Stimulated activated CD4-positive, alpha-beta T cell treated with anti-CD3 and anti-CD28 coated beads, Interleukin-15, amount 100 ng/mL, for 24 hours (primary cell): ENCODE measurements around the gene RAP1GAP.

Source experiments
- DNase-seq: peaks from one replicate; pipeline ENCODE4 v3.0.0-alpha.2; 2020

Gene RAP1GAP

GRCh38 chr1:21589618-21590017 lies 79.5 kb downstream of the RAP1GAP start:
- DNase-seq, result no peak

DNA sequence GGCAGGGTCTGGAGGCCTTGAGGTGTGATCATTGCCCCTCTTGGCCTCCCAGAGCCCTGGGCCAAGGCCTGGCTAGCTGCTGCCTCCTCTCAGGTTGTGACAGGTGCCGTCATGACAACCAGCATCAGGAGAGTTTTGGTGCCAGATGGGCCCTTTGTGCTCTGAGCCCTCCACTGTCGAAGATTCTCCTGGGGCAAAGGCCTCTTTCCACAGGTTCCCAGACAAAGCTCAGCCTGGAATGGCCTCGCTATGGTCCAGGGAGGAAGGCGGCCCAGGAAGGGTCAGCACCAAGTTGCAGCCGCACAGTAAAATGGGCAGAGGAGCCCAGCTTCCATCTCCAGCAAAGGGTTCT lies 81.6 kb downstream of the RAP1GAP start:
- DNase-seq, result no peak

- DNase-seq, result no peak
Measured at GRCh38 chr1:21586846-21587601, 82.1 kb downstream of the RAP1GAP start.

DNA sequence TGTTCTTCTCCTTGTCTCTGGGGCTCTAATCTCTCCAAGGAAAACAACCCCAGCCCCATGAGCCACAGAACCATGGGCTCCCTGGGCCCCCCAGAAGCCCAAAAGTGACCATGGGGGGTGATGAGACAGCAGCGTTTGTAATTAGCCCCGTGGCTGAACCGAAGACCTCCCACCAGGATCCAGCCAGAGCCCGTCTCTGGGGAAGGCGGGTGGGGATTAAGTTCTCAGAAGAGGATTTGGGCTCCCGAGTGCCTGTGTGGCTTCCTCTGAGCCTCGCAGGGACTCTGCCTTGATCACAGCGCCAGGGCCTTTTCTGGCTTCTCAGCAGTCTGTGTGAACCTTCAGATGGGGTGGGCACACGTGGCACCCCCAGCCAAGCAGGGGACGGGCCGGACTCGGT lies 82.9 kb downstream of the RAP1GAP start:
- DNase-seq, result no peak

DNA sequence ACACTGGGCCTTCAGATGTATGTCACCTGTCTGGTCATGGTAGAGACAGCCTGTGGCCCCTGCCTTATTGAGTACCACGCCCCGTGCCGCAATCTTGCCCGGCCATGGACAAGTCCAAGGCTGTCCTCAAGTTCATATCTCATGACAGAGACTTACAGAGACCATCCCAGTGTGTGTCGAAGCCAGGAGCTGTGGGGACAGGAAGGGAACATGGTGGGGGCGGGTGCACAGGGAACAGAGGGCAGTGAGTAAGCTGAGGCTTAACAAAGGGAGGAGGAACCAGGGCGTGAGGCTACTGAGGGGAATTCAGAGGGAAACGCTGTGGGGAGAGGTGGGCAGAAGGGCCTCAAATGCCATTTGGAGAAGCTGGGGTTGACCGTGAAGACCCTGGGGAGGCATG lies 84.1 kb downstream of the RAP1GAP start:
- no peak for DNase-seq

GRCh38 chr1:21584096-21584495 lies 85.1 kb downstream of the RAP1GAP start:
- DNase-seq, result no peak

DNA sequence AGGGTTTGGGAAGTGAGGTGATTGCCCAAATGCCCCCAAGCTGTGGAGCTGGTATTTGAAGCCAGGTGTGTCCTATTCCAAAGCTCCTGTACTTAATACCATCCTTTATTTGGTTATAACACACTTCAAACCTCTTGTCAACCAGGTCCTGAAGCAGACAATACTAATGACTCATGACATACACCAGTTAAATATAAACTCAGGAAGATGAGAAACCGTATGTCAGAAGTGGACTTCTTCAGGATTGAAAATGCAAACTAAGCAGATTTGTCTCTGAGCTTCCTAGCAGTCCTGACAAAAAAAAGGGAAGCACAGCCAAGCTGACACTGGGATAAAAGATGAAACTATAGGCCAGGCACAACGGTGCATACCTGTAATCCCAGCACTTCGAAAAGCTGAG lies 89.4 kb downstream of the RAP1GAP start:
- no peak for DNase-seq

GRCh38 chr1:21577933-21578332 lies 91.2 kb downstream of the RAP1GAP start:
- DNase-seq, result no peak

DNA sequence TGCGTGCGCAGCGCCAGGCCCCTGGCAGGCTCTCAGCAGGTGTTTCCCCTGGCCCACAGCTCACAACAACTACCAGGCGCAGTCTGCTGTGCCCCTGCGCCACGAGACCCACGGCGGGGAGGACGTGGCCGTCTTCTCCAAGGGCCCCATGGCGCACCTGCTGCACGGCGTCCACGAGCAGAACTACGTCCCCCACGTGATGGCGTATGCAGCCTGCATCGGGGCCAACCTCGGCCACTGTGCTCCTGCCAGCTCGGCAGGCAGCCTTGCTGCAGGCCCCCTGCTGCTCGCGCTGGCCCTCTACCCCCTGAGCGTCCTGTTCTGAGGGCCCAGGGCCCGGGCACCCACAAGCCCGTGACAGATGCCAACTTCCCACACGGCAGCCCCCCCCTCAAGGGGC lies 91.8 kb downstream of the RAP1GAP start:
- no peak for DNase-seq

DNA sequence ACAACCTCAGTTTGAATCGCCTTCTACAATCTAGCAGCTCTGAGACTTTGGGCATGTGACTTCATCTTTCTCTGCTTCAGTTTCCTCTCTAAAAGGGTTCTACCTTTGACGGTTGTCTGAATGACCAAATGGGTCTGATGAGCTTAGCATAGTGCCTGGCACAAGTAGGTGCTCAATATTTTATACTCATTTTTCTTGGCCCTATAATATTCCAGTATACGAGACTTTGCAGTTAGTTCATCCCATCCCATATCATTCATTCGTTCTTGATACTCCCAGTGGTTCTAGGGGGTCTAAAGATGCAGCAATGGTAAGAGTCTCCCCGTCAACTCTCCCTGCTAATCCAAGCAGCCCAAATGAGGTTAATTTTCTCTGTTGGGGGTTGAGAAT lies 92.4 kb downstream of the RAP1GAP start:
- no peak for DNase-seq

- no peak for DNase-seq
Measured at GRCh38 chr1:21576031-21576797, 92.9 kb downstream of the RAP1GAP start.

DNA sequence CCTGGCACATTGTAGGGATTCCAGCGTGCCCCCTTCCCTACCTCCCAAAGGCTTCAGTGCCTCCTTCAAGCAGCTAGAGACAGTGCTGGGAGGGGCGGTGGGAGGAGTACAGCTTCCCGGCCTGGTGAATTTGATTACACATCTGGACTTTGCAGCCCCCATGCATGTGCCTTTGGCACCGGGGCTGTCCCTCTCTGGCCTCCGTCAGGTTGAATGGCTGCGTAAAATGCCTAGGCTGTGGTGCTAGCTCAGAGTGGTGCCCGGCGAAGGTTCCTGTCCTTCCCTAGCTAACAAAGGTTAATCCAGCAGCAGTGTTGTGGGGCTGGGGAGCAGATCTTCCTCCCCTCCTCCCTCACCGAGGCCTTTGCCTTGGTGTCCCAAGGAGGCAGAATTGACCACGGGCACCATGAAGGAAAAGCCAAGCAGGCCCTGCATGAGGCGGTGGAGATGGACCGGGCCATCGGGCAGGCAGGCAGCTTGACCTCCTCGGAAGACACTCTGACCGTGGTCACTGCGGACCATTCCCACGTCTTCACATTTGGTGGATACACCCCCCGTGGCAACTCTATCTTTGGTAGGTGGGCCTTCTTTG lies 93.7 kb downstream of the RAP1GAP start:
- no peak for DNase-seq

DNA sequence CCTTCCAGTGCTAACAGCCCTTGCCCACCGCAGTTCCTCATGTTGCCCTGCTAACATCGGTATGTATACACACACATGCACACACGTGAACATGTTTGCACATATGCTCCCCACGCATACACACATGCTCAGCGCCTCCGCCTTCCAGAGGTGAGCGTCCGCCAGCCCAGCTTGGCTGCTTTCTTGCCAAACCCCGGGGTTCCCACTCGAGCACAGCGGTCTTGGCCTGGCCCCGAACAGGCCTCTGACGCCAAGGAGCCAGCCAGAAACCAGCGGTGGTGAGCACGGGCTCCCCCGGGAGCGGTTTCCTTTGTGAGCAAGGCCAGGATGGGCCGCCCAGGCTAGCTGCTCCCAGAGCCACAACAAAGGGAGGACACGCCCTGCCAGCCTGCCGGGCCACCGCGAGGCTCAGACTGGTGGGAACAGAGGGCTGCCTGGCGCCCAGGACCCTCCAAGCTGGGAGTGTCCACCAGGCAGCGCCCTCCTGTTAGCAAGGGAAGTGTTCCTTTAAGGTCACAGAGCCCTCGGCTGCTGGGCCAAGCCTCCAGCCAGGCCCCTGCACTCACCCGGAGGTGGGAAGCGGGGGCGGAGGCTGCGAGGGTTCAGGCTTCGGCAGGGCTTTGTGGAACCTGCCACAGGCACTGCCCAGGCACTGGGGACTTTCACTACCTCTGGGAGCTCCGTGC lies 94.5 kb downstream of the RAP1GAP start:
- no peak for DNase-seq

DNA sequence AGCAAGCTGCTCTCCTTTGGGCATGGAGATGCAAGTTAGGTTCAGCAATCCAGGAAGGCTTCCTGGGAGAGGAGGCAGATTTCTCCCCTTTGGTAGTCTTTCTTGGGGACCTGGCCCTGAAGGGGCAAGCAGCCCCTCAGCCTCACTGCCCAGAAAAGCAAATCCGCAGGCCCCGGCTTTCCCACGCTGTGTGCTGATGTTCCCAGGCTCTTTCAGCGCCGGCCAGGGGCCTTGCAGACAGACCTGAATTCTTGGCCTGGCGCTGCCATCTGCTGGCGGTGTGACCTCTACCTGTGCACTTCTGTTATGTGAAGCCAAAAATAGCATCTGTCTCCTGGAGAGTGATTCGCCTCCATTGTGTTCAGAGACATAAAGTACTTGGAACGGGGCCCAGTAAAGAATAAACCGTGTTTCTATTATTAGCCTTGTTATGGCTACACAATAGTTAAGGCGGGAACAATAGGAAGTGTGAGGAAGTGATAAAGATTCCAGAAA lies 95.1 kb downstream of the RAP1GAP start:
- peak; percentile 51 for DNase-seq

DNA sequence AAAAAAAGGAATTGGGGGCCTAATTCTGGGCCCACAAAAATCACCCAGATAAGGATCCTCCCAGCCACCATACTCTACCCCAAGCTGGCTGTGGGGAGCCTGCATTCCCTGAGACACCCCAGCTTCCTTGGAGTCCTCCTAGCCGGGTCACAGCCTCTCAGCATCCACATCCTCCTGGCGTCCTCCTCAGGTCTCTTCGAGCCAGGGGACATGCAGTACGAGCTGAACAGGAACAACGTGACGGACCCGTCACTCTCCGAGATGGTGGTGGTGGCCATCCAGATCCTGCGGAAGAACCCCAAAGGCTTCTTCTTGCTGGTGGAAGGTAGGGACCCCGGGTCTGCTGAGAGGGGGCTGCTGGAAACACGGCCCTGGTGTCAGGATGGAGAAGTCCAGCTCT lies 95.7 kb downstream of the RAP1GAP start:
- DNase-seq, result no peak

GRCh38 chr1:21572735-21573277 lies 96.4 kb downstream of the RAP1GAP start:
- no peak for DNase-seq

GRCh38 chr1:21572221-21572620 lies 96.9 kb downstream of the RAP1GAP start:
- no peak for DNase-seq

GRCh38 chr1:21570885-21571284 lies 98.3 kb downstream of the RAP1GAP start:
- no peak for DNase-seq

- no peak for DNase-seq
Measured at GRCh38 chr1:21570528-21570875, 98.7 kb downstream of the RAP1GAP start.

- DNase-seq, result no peak
Measured at GRCh38 chr1:21569820-21570527, 99.2 kb downstream of the RAP1GAP start.

GRCh38 chr1:21568809-21569385 lies 100.3 kb downstream of the RAP1GAP start:
- no peak for DNase-seq
